Measurements from ENCODE around the gene OARD1.

OARD1 gene

DNA sequence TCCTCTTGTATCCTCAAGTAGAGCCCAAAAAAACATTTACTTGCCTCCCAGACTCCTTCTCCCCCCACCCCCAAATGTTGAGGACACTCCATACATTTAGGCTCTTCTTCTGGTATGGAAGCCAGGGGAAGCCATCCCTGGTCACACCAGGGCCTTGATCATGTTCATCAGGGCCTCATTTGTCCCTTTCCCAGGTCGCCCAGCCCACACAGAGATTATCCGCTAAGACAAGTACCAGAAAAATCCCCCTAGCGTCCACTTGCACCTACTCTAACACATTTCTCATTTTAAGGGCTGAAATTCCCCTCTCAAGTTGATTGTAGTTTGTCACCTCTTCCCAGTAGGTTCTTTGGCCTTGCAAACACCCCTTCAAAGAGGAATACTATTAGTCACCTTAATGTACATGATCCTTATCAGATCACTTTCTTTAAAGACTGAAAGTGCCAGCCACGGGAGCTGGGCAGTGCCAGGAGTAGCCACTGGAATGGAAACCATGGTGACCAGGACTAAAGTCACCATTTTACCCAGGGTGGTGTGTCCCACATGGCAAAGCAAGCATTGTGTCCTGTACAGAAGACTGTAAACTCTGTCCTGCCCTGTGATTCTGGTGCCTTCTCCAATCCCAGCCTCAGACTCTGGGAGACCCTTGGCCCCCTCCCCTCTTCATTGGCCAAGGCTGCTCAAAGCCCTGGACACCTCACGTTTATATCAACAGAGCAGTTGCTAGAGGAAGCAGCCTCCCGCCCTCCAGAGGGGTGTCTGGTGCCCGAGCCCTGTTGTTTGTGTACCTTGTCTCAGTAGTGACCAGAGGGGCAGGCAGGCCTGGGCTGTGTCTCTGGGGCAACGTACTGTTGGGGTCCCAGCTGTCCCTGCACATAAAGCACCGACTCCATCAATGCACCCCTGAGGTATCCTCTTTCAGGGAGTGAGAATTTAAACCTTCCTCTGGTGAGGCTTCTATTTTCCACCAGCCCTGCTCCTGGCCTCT, 24.1 kb downstream of the OARD1 start:
- CTCF ChIA-PET = interaction anchor here (0.8 to 9.9 kb wide), 3 partner anchors 5 to 22 kb away, joined by 3 to 85 read pairs (median 3); partner anchors contain the start of genes TSPO2 and UNC5CL
- TF ChIP-seq, protein P1, sequence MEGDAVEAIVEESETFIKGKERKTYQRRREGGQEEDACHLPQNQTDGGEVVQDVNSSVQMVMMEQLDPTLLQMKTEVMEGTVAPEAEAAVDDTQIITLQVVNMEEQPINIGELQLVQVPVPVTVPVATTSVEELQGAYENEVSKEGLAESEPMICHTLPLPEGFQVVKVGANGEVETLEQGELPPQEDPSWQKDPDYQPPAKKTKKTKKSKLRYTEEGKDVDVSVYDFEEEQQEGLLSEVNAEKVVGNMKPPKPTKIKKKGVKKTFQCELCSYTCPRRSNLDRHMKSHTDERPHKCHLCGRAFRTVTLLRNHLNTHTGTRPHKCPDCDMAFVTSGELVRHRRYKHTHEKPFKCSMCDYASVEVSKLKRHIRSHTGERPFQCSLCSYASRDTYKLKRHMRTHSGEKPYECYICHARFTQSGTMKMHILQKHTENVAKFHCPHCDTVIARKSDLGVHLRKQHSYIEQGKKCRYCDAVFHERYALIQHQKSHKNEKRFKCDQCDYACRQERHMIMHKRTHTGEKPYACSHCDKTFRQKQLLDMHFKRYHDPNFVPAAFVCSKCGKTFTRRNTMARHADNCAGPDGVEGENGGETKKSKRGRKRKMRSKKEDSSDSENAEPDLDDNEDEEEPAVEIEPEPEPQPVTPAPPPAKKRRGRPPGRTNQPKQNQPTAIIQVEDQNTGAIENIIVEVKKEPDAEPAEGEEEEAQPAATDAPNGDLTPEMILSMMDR (IDR thresholded peaks at IDR 0.05; ENCODE audit: control extremely low read depth, extremely low read depth, low read depth, missing control alignments) = no peak
- no peak for DNase-seq (ENCODE audit: extremely low spot score)
- POLR2A ChIA-PET = interaction anchor here (0.6 kb wide), 1 partner anchor 520 kb away, joined by 3 read pairs; no protein-coding TSS in a partner anchor

DNA sequence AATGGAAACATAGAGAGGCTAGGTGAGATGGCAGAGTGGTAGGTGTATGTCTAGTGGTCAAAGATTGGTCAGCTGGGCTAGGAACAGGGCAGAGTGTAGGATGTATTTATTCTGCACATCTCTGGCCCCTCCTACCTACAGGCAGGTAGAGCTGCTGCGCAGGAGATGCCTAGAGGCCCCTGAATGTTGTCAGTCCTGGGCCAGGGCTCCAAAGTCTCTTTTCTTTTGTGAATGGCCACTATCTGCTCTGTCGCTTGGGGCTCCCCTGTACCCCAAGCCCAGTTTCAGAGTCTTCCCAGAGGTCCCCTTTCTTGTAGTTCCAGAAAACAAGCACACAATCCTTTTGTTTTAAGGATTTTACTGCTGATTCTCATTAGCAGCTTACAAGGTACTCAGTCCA, 24.9 kb downstream of the OARD1 start:
- POLR2A ChIA-PET = no interaction called here

DNA sequence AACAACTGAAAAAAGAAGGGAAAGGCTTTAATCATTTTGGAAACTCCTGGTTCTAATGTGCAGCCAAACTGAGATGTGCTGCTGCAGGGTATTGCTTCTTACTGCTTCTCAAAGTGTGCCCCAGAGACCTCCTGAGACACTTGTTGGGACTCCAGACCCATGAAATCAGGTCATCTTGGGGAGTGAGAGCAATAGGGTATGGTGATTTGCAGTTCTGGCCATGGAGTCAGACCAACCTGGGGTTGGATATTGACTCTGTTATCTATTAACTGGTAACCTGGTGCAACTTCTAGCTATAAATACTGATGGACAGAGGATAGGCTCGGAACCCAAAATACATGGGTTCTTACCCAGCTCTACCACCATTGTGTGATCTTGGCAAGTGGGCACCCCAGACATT, 26.1 kb downstream of the OARD1 start:
- POLR2A ChIA-PET = no interaction called here
- CTCF ChIA-PET = interaction anchor here (0.8 to 11.7 kb wide), 6 partner anchors 7 to 637 kb away, joined by 3 to 169 read pairs (median 4); partner anchors contain the start of gene APOBEC2
- DNase-seq (ENCODE audit: extremely low spot score) = no peak
- TF ChIP-seq, protein P1 (IDR thresholded peaks at IDR 0.05; ENCODE audit: control extremely low read depth, extremely low read depth, low read depth, missing control alignments) = no peak

More for the DNA sequence above, 24.9 kb downstream of the OARD1 start:
- CTCF ChIA-PET = interaction anchor here (8.9 to 11.7 kb wide), 2 partner anchors 6 to 20 kb away, joined by 85 to 169 read pairs; partner anchors contain the start of gene APOBEC2
- DNase-seq (ENCODE audit: extremely low spot score) = no peak
- TF ChIP-seq, protein P1 (IDR thresholded peaks at IDR 0.05; ENCODE audit: control extremely low read depth, extremely low read depth, low read depth, missing control alignments) = no peak

DNA sequence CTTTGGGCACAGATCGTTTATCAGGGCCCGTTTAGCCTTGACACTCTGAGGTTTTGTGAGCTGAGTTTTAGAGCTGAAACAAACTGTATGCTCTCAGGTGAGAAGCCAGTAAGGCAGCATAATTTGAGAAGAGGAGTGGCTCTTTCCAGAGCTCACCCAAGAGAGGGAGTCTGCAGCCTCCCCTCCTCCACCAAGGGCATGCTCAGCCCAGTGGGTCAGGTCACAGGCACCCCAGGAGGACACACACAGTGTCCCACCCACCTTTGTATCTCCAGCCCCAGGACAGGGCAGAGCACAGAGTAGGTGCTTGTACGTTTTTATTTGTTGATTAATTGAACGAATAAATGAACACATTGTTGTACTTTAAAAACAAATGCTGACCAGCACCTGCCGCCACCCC, 26.5 kb downstream of the OARD1 start:
- POLR2A ChIA-PET = no interaction called here
- CTCF ChIA-PET = interaction anchor here (0.8 to 11.7 kb wide), 6 partner anchors 7 to 638 kb away, joined by 3 to 169 read pairs (median 4); partner anchors contain the start of gene APOBEC2

DNA sequence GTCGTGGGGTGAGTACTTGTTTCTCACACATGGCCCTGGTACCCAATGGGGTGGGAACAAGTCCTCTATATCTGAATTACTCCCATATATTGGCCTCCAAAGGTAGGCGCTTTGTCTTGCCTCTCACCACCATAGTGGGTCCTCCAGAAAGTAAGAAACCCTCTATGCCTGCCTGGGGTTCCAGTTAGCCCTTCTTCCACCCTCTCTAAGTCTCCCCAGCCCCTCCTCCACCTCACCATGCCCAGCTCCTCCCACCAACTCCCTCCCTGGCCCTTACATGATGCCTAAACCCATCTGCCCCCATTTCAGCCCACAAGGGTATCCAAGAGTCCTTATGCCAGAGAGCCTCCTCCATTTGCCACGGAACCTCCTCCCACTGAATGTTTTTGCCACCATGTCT, 29.0 kb downstream of the OARD1 start:
- no peak for DNase-seq (ENCODE audit: extremely low spot score)
- TF ChIP-seq, protein P1 (IDR thresholded peaks at IDR 0.05; ENCODE audit: control extremely low read depth, extremely low read depth, low read depth, missing control alignments) = no peak
- CTCF ChIA-PET = interaction anchor here (1.3 to 11.7 kb wide), 3 partner anchors 10 to 26 kb away, joined by 5 to 169 read pairs (median 85); partner anchors contain the start of gene APOBEC2
- POLR2A ChIA-PET = no interaction called here

More for the DNA sequence above, 26.5 kb downstream of the OARD1 start:
- TF ChIP-seq, protein P1 (IDR thresholded peaks at IDR 0.05; ENCODE audit: control extremely low read depth, extremely low read depth, low read depth, missing control alignments) = no peak
- DNase-seq (ENCODE audit: extremely low spot score) = no peak

DNA sequence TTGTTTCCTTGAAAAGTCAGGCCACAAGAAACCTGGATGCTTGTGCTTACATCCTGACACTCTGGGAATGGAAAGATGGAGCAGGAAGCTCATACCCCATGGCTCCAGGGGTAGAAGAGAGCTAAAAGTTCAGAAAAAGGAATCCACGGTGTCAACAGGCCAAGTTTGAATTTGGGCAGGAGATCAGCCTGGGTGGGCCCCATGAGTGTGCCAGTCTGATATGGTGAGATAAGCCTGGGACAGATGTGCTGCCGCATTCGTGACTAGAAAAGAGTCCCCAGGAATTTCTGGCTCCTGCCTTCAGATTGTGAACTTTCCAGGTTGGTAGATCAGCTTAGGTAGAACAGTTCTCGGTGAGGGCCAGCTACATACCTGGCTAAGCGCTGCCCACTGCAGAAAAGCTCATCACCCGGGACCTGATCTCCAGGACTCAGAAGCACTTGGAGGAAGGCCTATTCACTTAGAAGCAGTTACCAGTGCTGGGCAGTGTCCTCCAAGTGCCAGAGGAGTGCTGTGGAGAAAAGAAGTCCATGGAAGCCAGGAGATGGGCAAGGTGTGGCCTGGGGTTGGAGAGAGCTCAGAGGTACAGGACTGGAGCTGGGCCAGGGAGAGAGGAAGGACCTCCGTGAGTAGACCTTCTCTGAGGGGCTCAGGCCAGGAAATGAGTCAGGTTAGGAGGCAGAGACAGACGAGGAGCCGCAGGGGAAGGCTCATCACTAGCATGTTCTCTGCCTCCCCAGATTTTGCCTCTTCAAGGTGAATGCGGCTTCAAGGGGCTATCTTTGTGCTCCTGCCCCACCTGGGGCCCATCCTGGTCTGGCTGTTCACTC, 29.7 kb downstream of the OARD1 start, which contains the start of gene TSPO2:
Gene TSPO2 (plus strand): TSS at position 242 of the 830 bp plus-strand sequence. CDS start 519 bp downstream, at position 761.
- TF ChIP-seq, protein P1 (IDR thresholded peaks at IDR 0.05; ENCODE audit: control extremely low read depth, extremely low read depth, low read depth, missing control alignments) = no peak
- ChIA-PET CTCF (interaction anchor here (1.3 to 11.7 kb wide), 3 partner anchors 11 to 26 kb away, joined by 5 to 169 read pairs (median 85); partner anchors contain the start of gene APOBEC2), POLR2A (no interaction called here)
- DNase-seq (ENCODE audit: extremely low spot score) = no peak

Data from GM10248 (cell line).